Erythroblast (primary cell): ENCODE results near the gene PTPRA.

Source experiments
- GATA1 ChIP-seq: IDR thresholded peaks from 2 replicates; pipeline ENCODE4 v1.6.1; 2011; ENCODE audit warnings: low read depth, mild to moderate bottlenecking, control low read depth, low read length, moderate library complexity
- POLR2A ChIP-seq: IDR thresholded peaks from 2 replicates; pipeline ENCODE4 v1.6.1; 2011; ENCODE audit warnings: mild to moderate bottlenecking, low read length

DNA sequence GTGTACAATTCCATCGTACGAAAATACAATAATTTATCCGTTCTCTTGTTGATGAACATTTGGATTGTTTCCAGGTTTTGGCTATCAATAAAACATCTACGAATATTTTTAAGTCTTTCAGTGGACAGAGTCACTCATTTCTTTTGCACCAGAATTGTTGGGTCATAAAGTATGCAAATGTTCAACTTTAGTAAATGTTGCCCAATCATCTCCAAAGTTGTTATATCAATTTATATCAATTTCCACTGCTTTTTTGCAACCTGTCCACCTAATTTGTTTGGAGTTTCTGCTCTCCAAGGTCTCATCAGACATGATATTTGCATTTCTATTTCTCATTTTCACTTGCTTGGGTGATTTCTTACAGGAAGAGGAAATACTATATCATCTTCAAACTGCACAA is 46.6 kb upstream of the PTPRA start:
- TF ChIP-seq POLR2A: no peak
- TF ChIP-seq GATA1: no peak
